GM08714 (cell line): ENCODE results near the gene ESRRA.

Experiments
- H3K4me3 ChIP-seq: fragments of 200-500 bp; sonication (Bioruptor generic); 2 replicates; pipeline ENCODE4 v1.5.1; 2014; ENCODE audit warnings: mild to moderate bottlenecking, low read length, inconsistent platforms
- ZNF274 ChIP-seq: IDR thresholded peaks from 2 replicates; pipeline ENCODE4 v1.6.1; 2012; ENCODE audit warnings: mild to moderate bottlenecking, low read depth, low read length

Gene ESRRA

GRCh38 chr11:64284048-64284961 is 21.0 kb upstream of the ESRRA start, which contains the start of gene BAD:
TSS of gene BAD (minus strand) at chr11:64284665. CDS start at chr11:64284368, 297 bp downstream.
- no peak for TF ChIP-seq ZNF274
- H3K4me3 ChIP-seq = peak within 1 kb of the TSS; percentile 78

- no peak for TF ChIP-seq ZNF274
- peak within 1 kb of the TSS; percentile 78 for H3K4me3 ChIP-seq
Measured at GRCh38 chr11:64284962-64285884, 20.1 kb upstream of the ESRRA start, which contains the start of gene GPR137. TSS of gene GPR137 (plus strand) at chr11:64285848. CDS start at chr11:64286525, 677 bp downstream.

GRCh38 chr11:64285885-64286800 is 19.2 kb upstream of the ESRRA start:
- H3K4me3 ChIP-seq = peak overlapping the region; percentile 78; the same call in 1 of the 2 replicates
- TF ChIP-seq ZNF274 = no peak

- H3K4me3 ChIP-seq = no peak overlapping the region
- TF ChIP-seq ZNF274 = no peak
Measured at GRCh38 chr11:64286801-64287159, 18.5 kb upstream of the ESRRA start.

- no peak for TF ChIP-seq ZNF274
- no peak overlapping the region for H3K4me3 ChIP-seq
Measured at GRCh38 chr11:64287676-64288352, 17.5 kb upstream of the ESRRA start.

GRCh38 chr11:64288353-64288750 is 17.0 kb upstream of the ESRRA start:
- no peak for TF ChIP-seq ZNF274
- no peak overlapping the region for H3K4me3 ChIP-seq

GRCh38 chr11:64289002-64289564 is 16.2 kb upstream of the ESRRA start:
- no peak for TF ChIP-seq ZNF274
- no peak overlapping the region for H3K4me3 ChIP-seq

- no peak for TF ChIP-seq ZNF274
- no peak overlapping the region for H3K4me3 ChIP-seq
Measured at GRCh38 chr11:64290352-64291261, 14.7 kb upstream of the ESRRA start.

GRCh38 chr11:64291262-64291751 is 14.0 kb upstream of the ESRRA start, which contains the start of gene KCNK4:
TSS of gene KCNK4 (plus strand) at chr11:64291302. CDS start at chr11:64293019, 1,717 bp downstream.
- TF ChIP-seq ZNF274 = no peak
- H3K4me3 ChIP-seq = no peak within 1 kb of the TSS

- no peak for TF ChIP-seq ZNF274
- H3K4me3 ChIP-seq = no peak overlapping the region
Measured at GRCh38 chr11:64291752-64292459, 13.4 kb upstream of the ESRRA start.
